CD4-positive, alpha-beta memory T cell (primary cell): ENCODE data around the gene MAPKAP1. TPM values are rescaled to one million over a fixed set of nuclear protein-coding genes. Genes with fewer than 3 reads are reported as not detected.

Experiments
- CTCF ChIA-PET: fragments of 350-600 bp; sonication (Branson Sonifier 250); formaldehyde crosslinking; loops from one replicate; lab custom pipeline; 2021; ENCODE audit warnings: inconsistent platforms; ENCODE audit not compliant: partially characterized antibody; lab: Charles Lee
- POLR2A ChIA-PET: fragments of 350-600 bp; sonication (Branson Sonifier 250); formaldehyde crosslinking; loops from one replicate; lab custom pipeline; 2021; ENCODE audit not compliant: partially characterized antibody; lab: Charles Lee
- DNase-seq, 5 donors: peaks; one replicate each; pipeline versions ENCODE4 v3.0.0 to v3.0.0-alpha.2; 2020 to 2022; ENCODE audit warnings: mixed read lengths in 1 of 5
- H3K27ac ChIP-seq: one replicate; pipeline ENCODE4 v1.7.0; 2013; ENCODE audit warnings: low read depth, low read length
- H3K27me3 ChIP-seq: 2 replicates; pipeline ENCODE4 v1.7.0; 2013; ENCODE audit warnings: mild to moderate bottlenecking, low read length, moderate library complexity; ENCODE audit not compliant: insufficient read depth
- H3K36me3 ChIP-seq: 2 replicates; pipeline ENCODE4 v1.7.0; 2013; ENCODE audit warnings: mild to moderate bottlenecking, low read length, moderate library complexity; ENCODE audit not compliant: insufficient read depth
- H3K4me1 ChIP-seq: 2 replicates; pipeline ENCODE4 v1.7.0; 2013; ENCODE audit warnings: mild to moderate bottlenecking, low read length, moderate library complexity; ENCODE audit not compliant: insufficient read depth
- H3K4me3 ChIP-seq, 2 donors: one replicate each; pipeline ENCODE4 v1.7.0; 2013; ENCODE audit warnings: low read length in 2 of 2, mild to moderate bottlenecking in 1 of 2
- H3K9me3 ChIP-seq, 2 donors: one replicate each; pipeline ENCODE4 v1.7.0; 2013; ENCODE audit warnings: low read length in 2 of 2, control low read depth in 1 of 2; ENCODE audit not compliant: control insufficient read depth in 1 of 2
- H3K27ac Mint-ChIP-seq, 7 donors: one replicate each; pipeline ENCODE4 v1.8.0; 2020 to 2021; ENCODE audit warnings: mixed read lengths in 7 of 7, mild to moderate bottlenecking in 6 of 7, inconsistent platforms in 3 of 7, moderate library complexity in 3 of 7
- H3K27me3 Mint-ChIP-seq, 2 donors: one replicate each; pipeline ENCODE4 v1.8.0; 2020 to 2021; ENCODE audit warnings: mixed read lengths in 2 of 2
- H3K36me3 Mint-ChIP-seq, 2 donors: one replicate each; pipeline ENCODE4 v1.8.0; 2020 to 2021; ENCODE audit warnings: mixed read lengths in 2 of 2, inconsistent platforms in 1 of 2, mild to moderate bottlenecking in 1 of 2
- H3K4me1 Mint-ChIP-seq, 4 donors: one replicate each; pipeline ENCODE4 v1.8.0; 2020 to 2021; ENCODE audit warnings: mixed read lengths in 4 of 4, mild to moderate bottlenecking in 1 of 4
- H3K4me3 Mint-ChIP-seq, 8 donors: one replicate each; pipeline ENCODE4 v1.8.0; 2020 to 2021; ENCODE audit warnings: mixed read lengths in 8 of 8, mild to moderate bottlenecking in 7 of 8, moderate library complexity in 6 of 8, inconsistent platforms in 3 of 8
- H3K9me3 Mint-ChIP-seq, 8 donors: one replicate each; pipeline ENCODE4 v1.8.0; 2020 to 2021; ENCODE audit warnings: mixed read lengths in 8 of 8, mild to moderate bottlenecking in 5 of 8, inconsistent platforms in 3 of 8, moderate library complexity in 1 of 8
- intact Hi-C: fragments of 100-400 bp; cut with micrococcal nuclease; formaldehyde crosslinking; loops from one replicate; pipeline ENCODE4 v1.15.1; 2023
- polyA plus RNA-seq, 2 donors: library from polyadenylated mRNA; unstranded; fragments of 300-500 nt; fragmentation: Illumina TruSeq; gene quantifications; one replicate each; pipeline ENCODE4 v1.2.3, GENCODE V29; 2021
- total RNA-seq, 2 experiments: library from RNA; stranded (reverse); gene quantifications; one replicate each; pipeline ENCODE4 v1.2.3, GENCODE V29; 2021

Gene MAPKAP1
- total and polyA plus RNA-seq, 4 experiments from 2014 or later: 51.6 to 59.1 (median 55.8) TPM

GRCh38 chr9:125524583-125525355, 182.2 kb downstream of the MAPKAP1 start:
- intact Hi-C loops: no loop called here
- ChIA-PET POLR2A (no interaction called here), CTCF (no interaction called here)
- Histone ChIP-seq H3K9me3 (no peaks in the 10 kb centered on the region), H3K36me3 (no peaks in the 10 kb centered on the region), H3K27me3 (no peaks in the 10 kb centered on the region), H3K27ac (no peak overlapping the region), H3K4me1 (peaks cover 32% of the 10 kb centered on the region), H3K4me3 (no peak overlapping the region)
- Mint-ChIP-seq H3K27me3 (no peaks in the 10 kb centered on the region), H3K4me1 (peaks cover 23 to 53% (median 28%) of the 10 kb centered on the region in 4 donors), H3K4me3 (no peak overlapping the region), H3K36me3 (peaks cover 3 to 12% of the 10 kb centered on the region in 2 donors), H3K9me3 (no peaks in the 10 kb centered on the region), H3K27ac (peak overlapping the region in 4 of 7 donors; percentile 1 to 74 (median 37))
- DNase-seq: no peak

GRCh38 chr9:125523681-125524080, 183.3 kb downstream of the MAPKAP1 start:
- intact Hi-C loops: no loop called here
- Mint-ChIP-seq H3K27me3 (no peaks in the 10 kb centered on the region), H3K36me3 (peaks cover 4 to 12% of the 10 kb centered on the region in 2 donors), H3K4me3 (peak overlapping the region in 1 of 8 donors; percentile 46), H3K4me1 (peaks cover 23 to 47% (median 27%) of the 10 kb centered on the region in 4 donors), H3K9me3 (no peaks in the 10 kb centered on the region), H3K27ac (peak overlapping the region; percentile 39 to 90 (median 87))
- ChIA-PET POLR2A (no interaction called here), CTCF (no interaction called here)
- Histone ChIP-seq H3K27ac (no peak overlapping the region), H3K4me1 (peaks cover 30% of the 10 kb centered on the region), H3K4me3 (no peak overlapping the region), H3K36me3 (no peaks in the 10 kb centered on the region), H3K9me3 (no peaks in the 10 kb centered on the region), H3K27me3 (no peaks in the 10 kb centered on the region)
- no peak for DNase-seq

- no peak for DNase-seq
- Mint-ChIP-seq H3K27ac (peak overlapping the region; percentile 84 to 94 (median 91)), H3K27me3 (no peaks in the 10 kb centered on the region), H3K36me3 (peaks cover 4 to 12% of the 10 kb centered on the region in 2 donors), H3K4me3 (peak overlapping the region in 7 of 8 donors; percentile 2 to 70 (median 47)), H3K4me1 (peaks cover 23 to 47% (median 27%) of the 10 kb centered on the region in 4 donors), H3K9me3 (no peaks in the 10 kb centered on the region)
- CTCF ChIA-PET: interaction anchor here (1.3 kb wide), 1 partner anchor 36 kb away, joined by 3 read pairs; no protein-coding TSS in a partner anchor
- no peak overlapping the region for H3K4me3 ChIP-seq
- POLR2A ChIA-PET: no interaction called here
- intact Hi-C loops: no loop called here
- peak overlapping the region; percentile 28 for H3K27ac ChIP-seq
- H3K36me3 ChIP-seq: no peaks in the 10 kb centered on the region
- H3K9me3 ChIP-seq: no peaks in the 10 kb centered on the region
- no peaks in the 10 kb centered on the region for H3K27me3 ChIP-seq
- peaks cover 30% of the 10 kb centered on the region for H3K4me1 ChIP-seq
These were observed 184.7 kb downstream of the MAPKAP1 start for GRCh38 chr9:125522328-125522725.

- H3K4me1 ChIP-seq: peaks cover 30% of the 10 kb centered on the region
- Mint-ChIP-seq H3K27me3 (no peaks in the 10 kb centered on the region), H3K36me3 (peaks cover 6 to 16% of the 10 kb centered on the region in 2 donors), H3K9me3 (no peaks in the 10 kb centered on the region), H3K4me3 (peak overlapping the region in 7 of 8 donors; percentile 9 to 70 (median 52)), H3K4me1 (peaks cover 25 to 47% (median 27%) of the 10 kb centered on the region in 4 donors), H3K27ac (peak overlapping the region; percentile 84 to 94 (median 91))
- POLR2A ChIA-PET: interaction anchor here (0.8 kb wide), 1 partner anchor 186 kb away, joined by 3 read pairs; the partner anchor contains the start of gene MAPKAP1
- CTCF ChIA-PET: interaction anchor here (1.3 kb wide), 1 partner anchor 37 kb away, joined by 3 read pairs; no protein-coding TSS in a partner anchor
- H3K27me3 ChIP-seq: no peaks in the 10 kb centered on the region
- intact Hi-C loops: no loop called here
- DNase-seq: peak; percentile 56 to 71 (median 58)
- no peak overlapping the region for H3K4me3 ChIP-seq
- no peaks in the 10 kb centered on the region for H3K36me3 ChIP-seq
- peak overlapping the region; percentile 28 for H3K27ac ChIP-seq
- no peaks in the 10 kb centered on the region for H3K9me3 ChIP-seq
These were observed 185.3 kb downstream of the MAPKAP1 start for GRCh38 chr9:125521462-125522327.

- H3K4me1 ChIP-seq: peaks cover 31% of the 10 kb centered on the region
- H3K36me3 Mint-ChIP-seq: peaks cover 8 to 19% of the 10 kb centered on the region in 2 donors
- no peak overlapping the region for H3K4me3 Mint-ChIP-seq
- DNase-seq: no peak
- H3K27me3 ChIP-seq: no peaks in the 10 kb centered on the region
- peaks cover 31 to 45% (median 37%) of the 10 kb centered on the region in 4 donors for H3K4me1 Mint-ChIP-seq
- H3K36me3 ChIP-seq: no peaks in the 10 kb centered on the region
- ChIA-PET POLR2A (interaction anchor here (0.6 kb wide), 1 partner anchor 10 kb away, joined by 3 read pairs; no protein-coding TSS in a partner anchor), CTCF (no interaction called here)
- no peaks in the 10 kb centered on the region for H3K27me3 Mint-ChIP-seq
- no peak overlapping the region for H3K4me3 ChIP-seq
- intact Hi-C loops: no loop called here
- no peaks in the 10 kb centered on the region for H3K9me3 ChIP-seq
- H3K27ac ChIP-seq: no peak overlapping the region
- no peaks in the 10 kb centered on the region for H3K9me3 Mint-ChIP-seq
- H3K27ac Mint-ChIP-seq: no peak overlapping the region
These were observed 187.3 kb downstream of the MAPKAP1 start for GRCh38 chr9:125519734-125520133.

- Mint-ChIP-seq H3K4me1 (peaks cover 30 to 43% (median 37%) of the 10 kb centered on the region in 4 donors), H3K27ac (peak overlapping the region in 1 of 7 donors; percentile 26), H3K36me3 (peaks cover 9 to 22% of the 10 kb centered on the region in 2 donors), H3K27me3 (no peaks in the 10 kb centered on the region), H3K9me3 (no peaks in the 10 kb centered on the region), H3K4me3 (no peak overlapping the region)
- no peak for DNase-seq
- CTCF ChIA-PET: no interaction called here
- H3K27me3 ChIP-seq: no peaks in the 10 kb centered on the region
- no peak overlapping the region for H3K4me3 ChIP-seq
- POLR2A ChIA-PET: no interaction called here
- no peaks in the 10 kb centered on the region for H3K36me3 ChIP-seq
- H3K9me3 ChIP-seq: no peaks in the 10 kb centered on the region
- intact Hi-C loops: no loop called here
- H3K27ac ChIP-seq: no peak overlapping the region
- peaks cover 34% of the 10 kb centered on the region for H3K4me1 ChIP-seq
These were observed 189.4 kb downstream of the MAPKAP1 start for GRCh38 chr9:125517577-125517976.
